Measurements from ENCODE around the gene PTPN3.

GRCh38 chr9:109478051-109478563 lies 20.0 kb downstream of the PTPN3 start:
- TF ChIP-seq CTCF (optimal IDR thresholded peaks at IDR 0.05 in 1 of 3, IDR thresholded peaks at IDR 0.05 in 1 of 3, conservative IDR thresholded peaks at IDR 0.05 in 1 of 3; ENCODE audit: extremely low read depth in 1 of 3, insufficient read depth in 2 of 3, low read length in 3 of 3) (no peak), EZH2 (IDR thresholded peaks at IDR 0.05; ENCODE audit: low read length) (no peak)
